ENCODE measurements around the gene NUP160. TPM values are rescaled to one million over a fixed set of nuclear protein-coding genes. Genes with fewer than 3 reads are reported as not detected.

NUP160 gene
- total and polyA plus RNA-seq, 2 of the 13 experiments (the other 11 are each of a cell fraction or from before 2014, with no cell fraction given), result 28.3 to 43.5 TPM

DNA sequence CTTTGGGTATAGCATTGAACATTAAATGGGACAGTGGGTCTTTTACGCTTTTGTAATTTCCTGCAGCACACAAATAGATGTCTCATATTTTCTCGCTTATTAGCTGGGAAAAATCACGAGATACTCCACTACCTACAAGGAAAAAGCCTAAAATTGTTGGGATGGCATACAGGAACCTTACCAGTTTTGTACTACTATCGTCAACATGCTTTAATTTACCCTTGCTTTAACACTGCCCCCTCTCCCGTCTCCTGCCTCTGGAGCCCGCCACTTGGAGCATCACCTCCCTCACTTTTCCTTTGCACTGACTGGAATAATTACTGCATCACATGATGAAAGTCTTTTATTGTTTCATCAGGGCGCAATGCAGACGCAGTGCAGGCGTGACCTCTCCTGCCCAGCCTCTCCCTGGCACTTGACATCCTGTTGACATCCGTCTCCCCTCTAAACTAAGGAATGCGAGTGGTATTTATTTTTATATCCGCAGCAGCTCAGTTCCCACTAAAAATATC lies 80.0 kb downstream of the NUP160 start (continued):
- TF ChIP-seq KDM2A (CRISPR knock-in tag; IDR thresholded peaks at IDR 0.05; ENCODE audit: borderline replicate concordance, low read depth), result no peak
- TF ChIP-seq ZNF550 (CRISPR knock-in tag; IDR thresholded peaks at IDR 0.05; ENCODE audit: borderline replicate concordance), result no peak
- TF ChIP-seq, protein P1, sequence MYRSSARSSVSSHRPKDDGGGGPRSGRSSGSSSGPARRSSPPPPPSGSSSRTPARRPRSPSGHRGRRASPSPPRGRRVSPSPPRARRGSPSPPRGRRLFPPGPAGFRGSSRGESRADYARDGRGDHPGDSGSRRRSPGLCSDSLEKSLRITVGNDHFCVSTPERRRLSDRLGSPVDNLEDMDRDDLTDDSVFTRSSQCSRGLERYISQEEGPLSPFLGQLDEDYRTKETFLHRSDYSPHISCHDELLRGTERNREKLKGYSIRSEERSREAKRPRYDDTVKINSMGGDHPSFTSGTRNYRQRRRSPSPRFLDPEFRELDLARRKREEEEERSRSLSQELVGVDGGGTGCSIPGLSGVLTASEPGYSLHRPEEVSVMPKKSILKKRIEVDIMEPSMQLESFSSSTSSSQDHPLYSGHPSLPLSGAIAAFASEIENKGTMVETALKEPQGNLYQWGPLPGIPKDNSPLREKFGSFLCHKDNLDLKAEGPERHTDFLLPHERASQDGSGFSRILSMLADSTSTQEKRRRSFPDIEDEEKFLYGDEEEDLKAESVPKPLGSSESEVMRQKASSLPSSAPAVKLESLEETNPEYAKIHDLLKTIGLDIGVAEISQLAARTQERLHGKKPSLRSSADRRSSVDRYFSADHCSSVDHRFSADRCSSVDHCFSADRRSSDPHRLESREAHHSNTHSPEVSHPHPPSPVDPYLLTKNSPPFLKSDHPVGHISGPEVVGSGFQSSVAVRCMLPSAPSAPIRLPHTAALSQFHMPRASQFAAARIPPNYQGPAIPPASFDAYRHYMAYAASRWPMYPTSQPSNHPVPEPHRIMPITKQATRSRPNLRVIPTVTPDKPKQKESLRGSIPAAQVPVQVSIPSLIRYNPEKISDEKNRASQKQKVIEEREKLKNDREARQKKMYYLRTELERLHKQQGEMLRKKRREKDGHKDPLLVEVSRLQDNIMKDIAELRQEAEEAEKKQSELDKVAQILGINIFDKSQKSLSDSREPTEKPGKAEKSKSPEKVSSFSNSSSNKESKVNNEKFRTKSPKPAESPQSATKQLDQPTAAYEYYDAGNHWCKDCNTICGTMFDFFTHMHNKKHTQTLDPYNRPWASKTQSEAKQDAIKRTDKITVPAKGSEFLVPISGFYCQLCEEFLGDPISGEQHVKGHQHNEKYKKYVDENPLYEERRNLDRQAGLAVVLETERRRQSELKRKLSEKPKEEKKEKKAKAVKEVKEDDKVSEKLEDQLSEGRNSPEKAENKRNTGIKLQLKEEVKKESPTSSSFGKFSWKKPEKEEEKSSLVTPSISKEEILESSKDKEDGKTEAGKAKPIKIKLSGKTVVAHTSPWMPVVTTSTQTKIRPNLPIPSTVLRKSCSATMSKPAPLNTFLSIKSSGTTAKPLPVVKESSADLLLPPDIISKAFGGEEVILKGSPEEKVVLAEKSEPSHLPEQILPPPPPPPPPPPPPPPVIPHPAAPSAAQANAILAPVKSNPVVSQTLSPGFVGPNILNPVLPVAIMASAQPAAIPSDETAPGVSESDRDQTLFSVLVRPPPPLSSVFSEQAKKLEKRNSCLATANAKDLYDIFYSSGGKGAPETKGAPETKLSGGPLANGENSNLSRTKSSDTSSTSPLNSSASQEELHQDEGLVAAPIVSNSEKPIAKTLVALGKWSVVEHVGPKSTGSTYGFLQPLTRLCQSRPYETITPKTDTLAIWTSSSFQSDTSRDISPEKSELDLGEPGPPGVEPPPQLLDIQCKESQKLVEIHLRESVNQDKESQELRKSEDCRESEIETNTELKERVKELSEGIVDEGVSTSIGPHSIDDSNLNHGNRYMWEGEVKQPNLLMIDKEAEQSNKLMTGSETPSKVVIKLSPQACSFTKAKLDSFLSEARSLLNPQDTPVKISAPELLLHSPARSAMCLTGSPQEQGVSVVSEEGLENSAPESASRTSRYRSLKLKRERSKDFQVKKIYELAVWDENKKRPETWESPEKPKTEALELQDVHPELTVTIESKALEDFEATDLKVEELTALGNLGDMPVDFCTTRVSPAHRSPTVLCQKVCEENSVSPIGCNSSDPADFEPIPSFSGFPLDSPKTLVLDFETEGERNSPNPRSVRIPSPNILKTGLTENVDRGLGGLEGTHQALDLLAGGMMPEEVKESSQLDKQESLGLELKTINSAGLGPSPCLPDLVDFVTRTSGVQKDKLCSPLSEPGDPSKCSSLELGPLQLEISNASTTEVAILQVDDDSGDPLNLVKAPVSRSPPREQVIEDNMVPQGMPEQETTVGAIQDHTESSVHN (CRISPR knock-in tag; IDR thresholded peaks at IDR 0.05), result no peak
- no peak for TF ChIP-seq GPN1 (CRISPR knock-in tag; IDR thresholded peaks at IDR 0.05; ENCODE audit: borderline replicate concordance)
- TF ChIP-seq ZNF552 (CRISPR knock-in tag; IDR thresholded peaks at IDR 0.05; ENCODE audit: borderline replicate concordance), result 0 out of 2 replicates have a peak, but pooled peaks have one; percentile 12
- TF ChIP-seq, protein P2, sequence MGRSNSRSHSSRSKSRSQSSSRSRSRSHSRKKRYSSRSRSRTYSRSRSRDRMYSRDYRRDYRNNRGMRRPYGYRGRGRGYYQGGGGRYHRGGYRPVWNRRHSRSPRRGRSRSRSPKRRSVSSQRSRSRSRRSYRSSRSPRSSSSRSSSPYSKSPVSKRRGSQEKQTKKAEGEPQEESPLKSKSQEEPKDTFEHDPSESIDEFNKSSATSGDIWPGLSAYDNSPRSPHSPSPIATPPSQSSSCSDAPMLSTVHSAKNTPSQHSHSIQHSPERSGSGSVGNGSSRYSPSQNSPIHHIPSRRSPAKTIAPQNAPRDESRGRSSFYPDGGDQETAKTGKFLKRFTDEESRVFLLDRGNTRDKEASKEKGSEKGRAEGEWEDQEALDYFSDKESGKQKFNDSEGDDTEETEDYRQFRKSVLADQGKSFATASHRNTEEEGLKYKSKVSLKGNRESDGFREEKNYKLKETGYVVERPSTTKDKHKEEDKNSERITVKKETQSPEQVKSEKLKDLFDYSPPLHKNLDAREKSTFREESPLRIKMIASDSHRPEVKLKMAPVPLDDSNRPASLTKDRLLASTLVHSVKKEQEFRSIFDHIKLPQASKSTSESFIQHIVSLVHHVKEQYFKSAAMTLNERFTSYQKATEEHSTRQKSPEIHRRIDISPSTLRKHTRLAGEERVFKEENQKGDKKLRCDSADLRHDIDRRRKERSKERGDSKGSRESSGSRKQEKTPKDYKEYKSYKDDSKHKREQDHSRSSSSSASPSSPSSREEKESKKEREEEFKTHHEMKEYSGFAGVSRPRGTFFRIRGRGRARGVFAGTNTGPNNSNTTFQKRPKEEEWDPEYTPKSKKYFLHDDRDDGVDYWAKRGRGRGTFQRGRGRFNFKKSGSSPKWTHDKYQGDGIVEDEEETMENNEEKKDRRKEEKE (IDR thresholded peaks at IDR 0.05), result no peak
- TF ChIP-seq, protein P3, sequence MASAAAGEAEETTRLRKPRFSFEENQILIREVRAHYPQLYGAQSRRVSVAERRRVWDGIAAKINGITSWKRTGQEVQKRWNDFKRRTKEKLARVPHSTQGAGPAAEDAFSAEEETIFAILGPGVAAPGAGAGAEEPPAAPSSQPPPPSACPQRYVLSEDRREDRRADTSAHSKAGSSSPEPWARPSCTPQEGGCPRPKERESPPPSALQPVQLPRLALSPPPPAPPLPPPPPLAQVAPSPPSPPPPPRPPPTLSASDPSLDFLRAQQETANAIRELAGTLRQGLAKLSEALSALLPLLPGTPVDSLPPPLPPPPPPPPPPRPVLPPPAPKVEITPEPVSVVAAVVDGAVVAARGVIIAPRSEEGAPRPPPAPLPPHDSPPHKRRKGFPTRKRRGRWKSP (CRISPR knock-in tag; IDR thresholded peaks at IDR 0.05), result no peak
- no peak for TF ChIP-seq ZNF670 (CRISPR knock-in tag; IDR thresholded peaks at IDR 0.05; ENCODE audit: borderline replicate concordance)
- TF ChIP-seq TCF12 (IDR thresholded peaks at IDR 0.05), result no peak
- no peak for TF ChIP-seq TCF12 (CRISPR knock-in tag; IDR thresholded peaks at IDR 0.05)
- no peak for TF ChIP-seq DPF2 (CRISPR knock-in tag; IDR thresholded peaks at IDR 0.05; ENCODE audit: borderline replicate concordance, low read depth)
- no peak for TF ChIP-seq ZNF451 (CRISPR knock-in tag; IDR thresholded peaks at IDR 0.05)
- TF ChIP-seq, protein P4, sequence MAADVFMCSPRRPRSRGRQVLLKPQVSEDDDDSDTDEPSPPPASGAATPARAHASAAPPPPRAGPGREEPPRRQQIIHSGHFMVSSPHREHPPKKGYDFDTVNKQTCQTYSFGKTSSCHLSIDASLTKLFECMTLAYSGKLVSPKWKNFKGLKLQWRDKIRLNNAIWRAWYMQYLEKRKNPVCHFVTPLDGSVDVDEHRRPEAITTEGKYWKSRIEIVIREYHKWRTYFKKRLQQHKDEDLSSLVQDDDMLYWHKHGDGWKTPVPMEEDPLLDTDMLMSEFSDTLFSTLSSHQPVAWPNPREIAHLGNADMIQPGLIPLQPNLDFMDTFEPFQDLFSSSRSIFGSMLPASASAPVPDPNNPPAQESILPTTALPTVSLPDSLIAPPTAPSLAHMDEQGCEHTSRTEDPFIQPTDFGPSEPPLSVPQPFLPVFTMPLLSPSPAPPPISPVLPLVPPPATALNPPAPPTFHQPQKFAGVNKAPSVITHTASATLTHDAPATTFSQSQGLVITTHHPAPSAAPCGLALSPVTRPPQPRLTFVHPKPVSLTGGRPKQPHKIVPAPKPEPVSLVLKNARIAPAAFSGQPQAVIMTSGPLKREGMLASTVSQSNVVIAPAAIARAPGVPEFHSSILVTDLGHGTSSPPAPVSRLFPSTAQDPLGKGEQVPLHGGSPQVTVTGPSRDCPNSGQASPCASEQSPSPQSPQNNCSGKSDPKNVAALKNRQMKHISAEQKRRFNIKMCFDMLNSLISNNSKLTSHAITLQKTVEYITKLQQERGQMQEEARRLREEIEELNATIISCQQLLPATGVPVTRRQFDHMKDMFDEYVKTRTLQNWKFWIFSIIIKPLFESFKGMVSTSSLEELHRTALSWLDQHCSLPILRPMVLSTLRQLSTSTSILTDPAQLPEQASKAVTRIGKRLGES (CRISPR knock-in tag; IDR thresholded peaks at IDR 0.05; ENCODE audit: borderline replicate concordance), result no peak

All from HepG2 (cell line).